ENCODE data around the gene DRD5.

DNA sequence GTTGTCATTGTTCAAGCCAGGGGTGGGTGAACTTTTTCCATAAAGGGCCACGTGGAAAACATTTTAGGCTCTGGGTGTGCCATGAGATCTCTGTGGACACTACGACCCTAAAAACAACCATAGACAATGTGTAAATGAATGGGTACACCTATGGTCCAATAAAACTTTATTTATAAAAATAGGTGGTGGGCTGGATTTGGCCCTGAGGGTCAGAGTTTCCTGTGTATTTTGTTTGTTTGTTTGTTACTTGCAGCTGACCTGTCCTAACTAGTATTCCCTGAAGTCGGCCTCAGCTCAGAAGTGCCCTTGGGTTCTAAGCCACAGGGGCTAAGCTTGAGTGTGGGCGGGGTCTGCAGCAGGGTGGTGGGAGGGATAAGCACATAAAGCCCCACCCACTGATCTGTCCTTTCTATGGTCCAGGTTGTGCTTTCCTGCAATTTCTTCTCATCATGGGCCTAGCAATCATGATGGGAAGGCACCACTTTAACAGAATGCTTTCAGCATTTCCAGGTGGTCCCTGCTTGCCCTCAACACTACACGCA is 17.2 kb upstream of the DRD5 start:
- no peak for TF ChIP-seq POLR2A (IDR thresholded peaks at IDR 0.05)
- TF ChIP-seq, protein P1, sequence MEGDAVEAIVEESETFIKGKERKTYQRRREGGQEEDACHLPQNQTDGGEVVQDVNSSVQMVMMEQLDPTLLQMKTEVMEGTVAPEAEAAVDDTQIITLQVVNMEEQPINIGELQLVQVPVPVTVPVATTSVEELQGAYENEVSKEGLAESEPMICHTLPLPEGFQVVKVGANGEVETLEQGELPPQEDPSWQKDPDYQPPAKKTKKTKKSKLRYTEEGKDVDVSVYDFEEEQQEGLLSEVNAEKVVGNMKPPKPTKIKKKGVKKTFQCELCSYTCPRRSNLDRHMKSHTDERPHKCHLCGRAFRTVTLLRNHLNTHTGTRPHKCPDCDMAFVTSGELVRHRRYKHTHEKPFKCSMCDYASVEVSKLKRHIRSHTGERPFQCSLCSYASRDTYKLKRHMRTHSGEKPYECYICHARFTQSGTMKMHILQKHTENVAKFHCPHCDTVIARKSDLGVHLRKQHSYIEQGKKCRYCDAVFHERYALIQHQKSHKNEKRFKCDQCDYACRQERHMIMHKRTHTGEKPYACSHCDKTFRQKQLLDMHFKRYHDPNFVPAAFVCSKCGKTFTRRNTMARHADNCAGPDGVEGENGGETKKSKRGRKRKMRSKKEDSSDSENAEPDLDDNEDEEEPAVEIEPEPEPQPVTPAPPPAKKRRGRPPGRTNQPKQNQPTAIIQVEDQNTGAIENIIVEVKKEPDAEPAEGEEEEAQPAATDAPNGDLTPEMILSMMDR (IDR thresholded peaks at IDR 0.05), result no peak

Measured in gastroesophageal sphincter (tissue), 3 donors.